OCI-LY3 (cell line): ENCODE results near the gene KRT5.

Experiments
- EZH2phosphoT487 ChIP-seq: fragments of 200-600 bp; shearing (Covaris generic); IDR thresholded peaks from 2 replicates; pipeline ENCODE4 v1.6.1; 2018; ENCODE audit warnings: antibody characterized with exemption, mixed run types, low read depth
- TF ChIP-seq, protein P1 (sequence below): fragments of 200-600, 300-600 bp; sonication (generic); IDR thresholded peaks from 2 replicates; pipeline ENCODE4 v1.5.1; 2014; ENCODE audit warnings: antibody characterized with exemption, low read length, low read depth

DNA sequence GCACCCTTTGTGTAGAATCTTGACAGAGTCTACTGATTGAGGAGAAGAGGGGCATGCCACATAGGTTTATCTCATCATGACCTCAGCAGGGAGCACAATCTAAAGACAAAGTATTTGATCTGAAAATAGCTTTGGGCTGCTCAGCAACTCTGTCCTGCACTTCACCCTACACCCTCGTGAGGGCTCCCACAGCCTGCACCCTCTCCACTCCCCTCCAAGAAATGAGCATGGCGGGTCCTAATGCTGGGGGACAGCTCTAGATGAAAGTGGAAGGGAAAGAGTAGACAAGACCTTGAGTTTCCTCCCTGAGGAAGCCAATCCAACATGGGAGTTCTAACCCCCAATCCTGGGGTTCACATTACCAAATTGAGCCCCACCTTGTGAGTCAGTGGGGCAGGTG lies 10.7 kb upstream of the KRT5 start:
- TF ChIP-seq, protein P1, sequence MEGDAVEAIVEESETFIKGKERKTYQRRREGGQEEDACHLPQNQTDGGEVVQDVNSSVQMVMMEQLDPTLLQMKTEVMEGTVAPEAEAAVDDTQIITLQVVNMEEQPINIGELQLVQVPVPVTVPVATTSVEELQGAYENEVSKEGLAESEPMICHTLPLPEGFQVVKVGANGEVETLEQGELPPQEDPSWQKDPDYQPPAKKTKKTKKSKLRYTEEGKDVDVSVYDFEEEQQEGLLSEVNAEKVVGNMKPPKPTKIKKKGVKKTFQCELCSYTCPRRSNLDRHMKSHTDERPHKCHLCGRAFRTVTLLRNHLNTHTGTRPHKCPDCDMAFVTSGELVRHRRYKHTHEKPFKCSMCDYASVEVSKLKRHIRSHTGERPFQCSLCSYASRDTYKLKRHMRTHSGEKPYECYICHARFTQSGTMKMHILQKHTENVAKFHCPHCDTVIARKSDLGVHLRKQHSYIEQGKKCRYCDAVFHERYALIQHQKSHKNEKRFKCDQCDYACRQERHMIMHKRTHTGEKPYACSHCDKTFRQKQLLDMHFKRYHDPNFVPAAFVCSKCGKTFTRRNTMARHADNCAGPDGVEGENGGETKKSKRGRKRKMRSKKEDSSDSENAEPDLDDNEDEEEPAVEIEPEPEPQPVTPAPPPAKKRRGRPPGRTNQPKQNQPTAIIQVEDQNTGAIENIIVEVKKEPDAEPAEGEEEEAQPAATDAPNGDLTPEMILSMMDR: peak; percentile 51
- no peak for TF ChIP-seq EZH2phosphoT487
